Fibroblast of lung (primary cell): Measurements from ENCODE around the gene MTSS2. TPM values are rescaled to one million over a fixed set of nuclear protein-coding genes. Genes with fewer than 3 reads are reported as not detected.

Experiments used
- DNase-seq, 2 donors: peaks; one replicate each; pipeline versions ENCODE4 v3.0.0 to v3.0.0-alpha.2; 2010; ENCODE audit warnings: low read depth in 2 of 2
- H2AFZ ChIP-seq: 2 replicates; pipeline ENCODE4 v1.5.1; 2012; ENCODE audit warnings: low read length, control low read depth, inconsistent platforms
- H3K27ac ChIP-seq: 2 replicates; pipeline ENCODE4 v1.5.1; 2011; ENCODE audit warnings: low read length, control low read depth; ENCODE audit not compliant: insufficient read depth
- H3K27me3 ChIP-seq: 2 replicates; pipeline ENCODE4 v1.5.1; 2011; ENCODE audit warnings: mild to moderate bottlenecking, low read length; ENCODE audit not compliant: control insufficient read depth, insufficient read depth
- H3K36me3 ChIP-seq: 2 replicates; pipeline ENCODE4 v1.5.1; 2011; ENCODE audit warnings: low read length; ENCODE audit not compliant: control insufficient read depth, insufficient read depth
- H3K4me1 ChIP-seq: 2 replicates; pipeline ENCODE4 v1.5.1; 2011; ENCODE audit warnings: low read length; ENCODE audit not compliant: control insufficient read depth, insufficient read depth; ENCODE audit errors: extremely low read depth
- H3K4me2 ChIP-seq: 2 replicates; pipeline ENCODE4 v1.5.1; 2011; ENCODE audit warnings: low read length, control low read depth; ENCODE audit not compliant: insufficient read depth; ENCODE audit errors: extremely low read depth
- H3K4me3 ChIP-seq, 4 experiments: fragments of 200-600 bp in 1 of 4; sonication (generic) in 1 of 4; replicated peaks in 1 of 4; 2 replicates each; pipeline ENCODE4 v1.5.1; 2011 to 2016; ENCODE audit warnings: low read length in 4 of 4, low read depth in 3 of 4, mild to moderate bottlenecking in 3 of 4, control low read depth in 2 of 4, inconsistent platforms in 1 of 4, mixed read lengths in 1 of 4; ENCODE audit not compliant: insufficient read depth in 1 of 4; ENCODE audit errors: control extremely low read depth in 1 of 4
- H3K79me2 ChIP-seq: 2 replicates; pipeline ENCODE4 v1.5.1; 2012; ENCODE audit warnings: mild to moderate bottlenecking, low read length, inconsistent platforms; ENCODE audit not compliant: control insufficient read depth, insufficient read depth
- H3K9ac ChIP-seq: 2 replicates; pipeline ENCODE4 v1.5.1; 2011; ENCODE audit warnings: mild to moderate bottlenecking, low read length, control low read depth; ENCODE audit not compliant: insufficient read depth
- H3K9me3 ChIP-seq: 2 replicates; pipeline ENCODE4 v1.5.1; 2012; ENCODE audit warnings: low read depth, low read length; ENCODE audit not compliant: control insufficient read depth, insufficient read depth
- H4K20me1 ChIP-seq: 2 replicates; pipeline ENCODE4 v1.5.1; 2011; ENCODE audit warnings: low read length; ENCODE audit not compliant: control insufficient read depth, insufficient read depth; ENCODE audit errors: extremely low read depth
- CTCF ChIP-seq, 2 donors: IDR thresholded peaks in 1 of 2; conservative IDR thresholded peaks in 1 of 2; 1 replicate in 1 of 2; 2 replicates in 1 of 2; pipeline ENCODE4 v1.5.1; 2011 to 2012; ENCODE audit warnings: low read length in 2 of 2, control low read depth in 1 of 2, inconsistent platforms in 1 of 2, low read depth in 1 of 2, mild to moderate bottlenecking in 1 of 2
- EZH2 ChIP-seq: IDR thresholded peaks from 2 replicates; pipeline ENCODE4 v1.5.1; 2012; ENCODE audit warnings: low read length, control low read depth, mild to moderate bottlenecking; ENCODE audit errors: missing control alignments
- polyA plus RNA-seq, 2 donors: library from polyadenylated mRNA; depleted of rRNA in 1 of 2; stranded (reverse) in 1 of 2; unstranded in 1 of 2; fragments of >200 nt; gene quantifications; 2 replicates each; pipeline ENCODE4 v1.2.1, GENCODE V29; 2011 to 2012; ENCODE audit warnings: missing spikeins in 1 of 2
- total RNA-seq: library from RNA; depleted of rRNA; stranded (reverse); fragments of >200 nt; gene quantifications from 2 replicates; pipeline ENCODE4 v1.2.1, GENCODE V29; 2014

MTSS2 gene
- total and polyA plus RNA-seq, 2 donors (not counting 1 experiment from before 2014, with no cell fraction given), result 126 to 131 TPM

GRCh38 chr16:70638814-70639792, 46.8 kb downstream of the MTSS2 start:
- TF ChIP-seq EZH2 (no peak), CTCF (conservative IDR thresholded peaks at IDR 0.05 in 1 of 2, IDR thresholded peaks at IDR 0.05 in 1 of 2; ENCODE audit: low read depth in 1 of 2, low read length in 2 of 2) (peak in 1 of 2 donors; percentile 24)
- Histone ChIP-seq H3K79me2 (no peaks in the 10 kb centered on the region), H3K4me1 (peaks cover 7% of the 10 kb centered on the region), H3K36me3 (no peaks in the 10 kb centered on the region), H3K4me3 (no peak overlapping the region), H3K4me2 (no peak overlapping the region), H3K9me3 (no peaks in the 10 kb centered on the region), H3K27ac (no peak overlapping the region), H2AFZ (no peak overlapping the region), H3K9ac (no peak overlapping the region), H4K20me1 (no peaks in the 10 kb centered on the region), H3K27me3 (no peaks in the 10 kb centered on the region)
- DNase-seq, result peak; percentile 80 to 91

Other genes starting within 250 kb of the MTSS2 start
- 9.5 and 17.8 TPM in 2 replicates for gene ST3GAL2, start 247.0 kb downstream of the MTSS2 start, total RNA-seq
- 13.1 and 13.5 TPM in 2 replicates for gene ST3GAL2, start 247.0 kb downstream of the MTSS2 start, polyA plus RNA-seq
- gene FCSK, start 231.5 kb downstream of the MTSS2 start, total RNA-seq, result 11.8 and 13.5 TPM in 2 replicates
- gene FCSK, start 231.5 kb downstream of the MTSS2 start, polyA plus RNA-seq, result 4.4 and 4.9 TPM in 2 replicates
- 79.6 and 117 TPM in 2 replicates for gene COG4, start 162.5 kb downstream of the MTSS2 start, total RNA-seq
- gene COG4, start 162.5 kb downstream of the MTSS2 start, polyA plus RNA-seq, result 36.2 and 50.7 TPM in 2 replicates
- gene SF3B3, start 162.2 kb downstream of the MTSS2 start, total RNA-seq, result 81.9 and 107 TPM in 2 replicates
- 89.2 and 166 TPM in 2 replicates for gene SF3B3, start 162.2 kb downstream of the MTSS2 start, polyA plus RNA-seq
- gene IL34, start 39.5 kb downstream of the MTSS2 start, total RNA-seq, result 5.1 and 5.4 TPM in 2 replicates
- 0.45 and 0.70 TPM in 2 replicates for gene IL34, start 39.5 kb downstream of the MTSS2 start, polyA plus RNA-seq
- 18.5 and 29.2 TPM in 2 replicates for gene VAC14, start 115.1 kb upstream of the MTSS2 start, total RNA-seq
- gene VAC14, start 115.1 kb upstream of the MTSS2 start, polyA plus RNA-seq, result 25.0 and 35.3 TPM in 2 replicates